ENCODE data around the gene SETD7. TPM values are rescaled to one million over a fixed set of nuclear protein-coding genes. Genes with fewer than 3 reads are reported as not detected.

SETD7 gene
- total RNA-seq, 1 donor from 2014 or later, result 44.9 TPM

DNA sequence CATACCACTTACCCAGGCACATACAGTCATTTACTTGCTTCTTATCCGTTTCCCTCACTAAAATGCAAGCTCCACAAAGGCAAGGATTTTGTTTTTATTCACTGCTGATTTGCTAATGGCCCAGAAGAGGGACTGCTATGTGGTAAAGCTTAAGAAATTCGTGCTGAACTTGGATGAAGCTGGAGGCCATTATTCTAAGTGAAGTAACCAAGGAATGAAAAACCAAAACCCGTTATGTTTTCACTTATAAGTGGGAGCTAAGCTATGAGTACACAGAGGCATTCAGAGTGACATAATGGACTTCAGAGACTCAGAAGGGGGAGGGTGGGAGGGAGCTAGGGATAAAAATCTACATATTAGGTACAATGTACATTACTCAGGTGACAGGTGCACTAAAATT is 54.9 kb downstream of the SETD7 start:
- H3K4me3 ChIP-seq, result no peak overlapping the region
- H3K36me3 ChIP-seq, result peaks cover 1% of the 10 kb centered on the region
- no peak for ATAC-seq
- no peak for DNase-seq
- no peaks in the 10 kb centered on the region for H3K4me1 ChIP-seq
- no peaks in the 10 kb centered on the region for H3K27me3 ChIP-seq
- intact Hi-C loops (cut with DNase I), result no loop called here
- H3K27ac ChIP-seq, result no peak overlapping the region
- H3K9me3 ChIP-seq, result no peaks in the 10 kb centered on the region
- TF ChIP-seq, protein P1, sequence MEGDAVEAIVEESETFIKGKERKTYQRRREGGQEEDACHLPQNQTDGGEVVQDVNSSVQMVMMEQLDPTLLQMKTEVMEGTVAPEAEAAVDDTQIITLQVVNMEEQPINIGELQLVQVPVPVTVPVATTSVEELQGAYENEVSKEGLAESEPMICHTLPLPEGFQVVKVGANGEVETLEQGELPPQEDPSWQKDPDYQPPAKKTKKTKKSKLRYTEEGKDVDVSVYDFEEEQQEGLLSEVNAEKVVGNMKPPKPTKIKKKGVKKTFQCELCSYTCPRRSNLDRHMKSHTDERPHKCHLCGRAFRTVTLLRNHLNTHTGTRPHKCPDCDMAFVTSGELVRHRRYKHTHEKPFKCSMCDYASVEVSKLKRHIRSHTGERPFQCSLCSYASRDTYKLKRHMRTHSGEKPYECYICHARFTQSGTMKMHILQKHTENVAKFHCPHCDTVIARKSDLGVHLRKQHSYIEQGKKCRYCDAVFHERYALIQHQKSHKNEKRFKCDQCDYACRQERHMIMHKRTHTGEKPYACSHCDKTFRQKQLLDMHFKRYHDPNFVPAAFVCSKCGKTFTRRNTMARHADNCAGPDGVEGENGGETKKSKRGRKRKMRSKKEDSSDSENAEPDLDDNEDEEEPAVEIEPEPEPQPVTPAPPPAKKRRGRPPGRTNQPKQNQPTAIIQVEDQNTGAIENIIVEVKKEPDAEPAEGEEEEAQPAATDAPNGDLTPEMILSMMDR (IDR thresholded peaks at IDR 0.05), result no peak

DNA sequence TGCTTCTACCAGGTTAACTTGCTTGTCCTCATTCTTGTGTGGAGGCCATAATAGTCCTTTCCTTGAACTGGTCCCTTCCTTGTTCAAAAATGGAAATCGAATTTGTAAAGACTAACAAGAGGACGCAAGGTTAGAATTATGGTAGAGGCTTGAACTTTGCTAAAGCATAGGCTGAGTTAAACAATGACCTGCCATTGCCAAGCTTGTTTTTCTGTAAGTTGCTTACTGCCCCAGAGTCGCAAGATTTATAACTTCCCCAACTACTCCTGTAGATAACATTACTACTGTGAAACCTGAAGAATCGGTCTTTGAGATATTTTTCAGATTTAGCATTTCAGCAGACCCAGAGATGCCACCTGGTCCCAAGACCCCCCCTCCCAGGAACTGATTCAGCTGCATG is 56.8 kb downstream of the SETD7 start:
- Histone ChIP-seq H3K9me3 (no peaks in the 10 kb centered on the region), H3K27me3 (no peaks in the 10 kb centered on the region), H3K27ac (no peak overlapping the region), H3K4me3 (no peak overlapping the region), H3K36me3 (no peaks in the 10 kb centered on the region), H3K4me1 (no peaks in the 10 kb centered on the region)
- TF ChIP-seq, protein P1 (IDR thresholded peaks at IDR 0.05), result no peak
- DNase-seq (no peak), ATAC-seq (no peak)
- intact Hi-C loops (cut with DNase I), result no loop called here

DNA sequence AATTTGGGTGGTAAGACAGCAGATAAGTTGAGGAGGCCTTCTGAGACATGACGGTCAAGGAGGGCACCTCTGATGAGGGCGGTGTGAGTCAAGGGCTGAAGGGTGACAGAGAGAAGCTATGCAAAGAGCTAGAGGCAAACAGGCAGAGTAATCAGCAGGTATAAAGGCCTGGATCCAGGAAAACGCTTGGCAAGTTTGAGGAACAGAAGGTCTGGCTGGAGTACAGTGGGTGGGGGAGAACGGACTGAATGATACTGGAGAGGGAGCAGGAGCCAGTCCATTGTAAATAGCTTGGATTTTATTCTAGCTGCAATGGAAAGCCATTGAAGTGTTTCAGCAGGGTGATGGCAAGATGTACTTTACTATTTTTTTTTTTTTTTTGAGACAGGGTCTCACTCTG is 62.8 kb downstream of the SETD7 start:
- Histone ChIP-seq H3K36me3 (no peaks in the 10 kb centered on the region), H3K27me3 (no peaks in the 10 kb centered on the region), H3K4me1 (no peaks in the 10 kb centered on the region), H3K9me3 (no peaks in the 10 kb centered on the region), H3K27ac (no peak overlapping the region), H3K4me3 (no peak overlapping the region)
- TF ChIP-seq, protein P1 (IDR thresholded peaks at IDR 0.05), result no peak
- DNase-seq (no peak), ATAC-seq (no peak)
- intact Hi-C loops (cut with DNase I), result no loop called here

DNA sequence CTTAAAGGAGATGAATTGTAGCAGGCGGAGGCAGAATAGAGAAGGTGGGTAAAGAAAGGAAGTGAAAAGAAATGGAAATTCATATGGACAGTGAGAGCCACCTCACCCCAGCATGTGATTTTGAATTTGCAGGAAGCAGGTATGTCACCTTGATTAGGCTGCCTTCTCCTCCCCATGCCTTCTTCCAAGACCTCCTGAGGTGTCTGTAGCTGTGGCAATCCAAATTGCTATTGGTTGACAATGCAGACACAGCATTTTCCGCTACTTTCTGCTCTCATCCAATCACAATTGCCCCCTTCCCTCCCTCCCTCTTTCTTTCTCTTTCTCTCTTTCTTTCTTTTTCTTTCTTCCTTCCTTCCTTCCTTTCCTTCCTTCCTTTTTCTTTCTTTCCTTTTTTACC is 63.6 kb downstream of the SETD7 start:
- ATAC-seq, result no peak
- Histone ChIP-seq H3K36me3 (no peaks in the 10 kb centered on the region), H3K9me3 (no peaks in the 10 kb centered on the region), H3K4me3 (no peak overlapping the region), H3K27me3 (no peaks in the 10 kb centered on the region), H3K4me1 (no peaks in the 10 kb centered on the region), H3K27ac (no peak overlapping the region)
- DNase-seq, result no peak
- TF ChIP-seq, protein P1 (IDR thresholded peaks at IDR 0.05), result no peak
- intact Hi-C loops (cut with DNase I), result no loop called here

DNA sequence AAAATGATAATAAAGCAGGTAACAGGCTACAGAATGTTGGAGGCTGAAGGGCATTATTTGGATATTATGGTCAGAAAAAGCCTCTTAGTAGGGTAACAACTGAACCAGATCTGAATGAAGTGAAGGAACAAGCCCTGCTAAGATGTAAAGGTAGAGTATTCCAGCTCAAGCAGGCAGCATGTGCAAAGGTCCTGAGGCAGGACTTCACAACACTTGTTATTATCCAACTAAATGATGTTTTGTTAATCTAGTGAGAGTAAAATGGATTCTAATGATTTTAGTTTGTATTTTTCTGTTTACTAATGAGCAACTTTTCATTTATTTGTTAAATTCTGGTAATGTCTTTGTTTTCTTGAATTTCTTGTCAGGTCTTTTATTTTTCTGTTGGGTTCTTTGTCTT is 66.4 kb downstream of the SETD7 start:
- no peaks in the 10 kb centered on the region for H3K27me3 ChIP-seq
- H3K9me3 ChIP-seq, result no peaks in the 10 kb centered on the region
- no peak overlapping the region for H3K27ac ChIP-seq
- H3K4me3 ChIP-seq, result no peak overlapping the region
- no peak for DNase-seq
- intact Hi-C loops (cut with DNase I), result no loop called here
- ATAC-seq, result no peak
- TF ChIP-seq, protein P1 (IDR thresholded peaks at IDR 0.05), result no peak
- H3K4me1 ChIP-seq, result no peaks in the 10 kb centered on the region
- no peaks in the 10 kb centered on the region for H3K36me3 ChIP-seq

DNA sequence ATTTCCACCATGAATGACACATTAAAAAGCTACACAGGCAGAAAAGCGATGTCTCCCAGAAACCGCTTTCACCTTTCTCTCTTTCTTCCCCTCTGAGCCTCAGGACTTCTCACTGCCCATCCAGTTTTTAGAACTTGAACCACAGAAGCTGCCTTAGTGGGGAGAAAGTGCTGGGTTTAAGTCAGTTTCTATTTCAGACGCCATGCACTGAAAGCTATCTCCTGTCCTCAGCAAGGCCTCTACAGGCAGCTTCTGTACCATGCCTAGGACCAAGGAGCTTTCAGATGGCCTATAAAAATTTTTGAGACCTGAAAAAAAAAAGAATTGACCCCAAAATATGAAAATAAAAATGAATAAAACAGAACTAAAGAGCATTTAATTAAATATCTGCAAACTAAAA is 67.6 kb downstream of the SETD7 start:
- ATAC-seq (no peak), DNase-seq (no peak)
- no peaks in the 10 kb centered on the region for H3K27me3 ChIP-seq
- no peaks in the 10 kb centered on the region for H3K4me1 ChIP-seq
- H3K27ac ChIP-seq, result no peak overlapping the region
- TF ChIP-seq, protein P1 (IDR thresholded peaks at IDR 0.05), result no peak
- intact Hi-C loops (cut with DNase I), result no loop called here
- no peaks in the 10 kb centered on the region for H3K9me3 ChIP-seq
- no peaks in the 10 kb centered on the region for H3K36me3 ChIP-seq
- H3K4me3 ChIP-seq, result no peak overlapping the region
